NCI-H524 (cell line): ENCODE results near the gene RNF38.

ENCODE experiments used
- DNase-seq, 2 experiments: peaks; one replicate each; lab custom pipeline; 2025; lab: John Stamatoyannopoulos, UW

RNF38 gene

DNA sequence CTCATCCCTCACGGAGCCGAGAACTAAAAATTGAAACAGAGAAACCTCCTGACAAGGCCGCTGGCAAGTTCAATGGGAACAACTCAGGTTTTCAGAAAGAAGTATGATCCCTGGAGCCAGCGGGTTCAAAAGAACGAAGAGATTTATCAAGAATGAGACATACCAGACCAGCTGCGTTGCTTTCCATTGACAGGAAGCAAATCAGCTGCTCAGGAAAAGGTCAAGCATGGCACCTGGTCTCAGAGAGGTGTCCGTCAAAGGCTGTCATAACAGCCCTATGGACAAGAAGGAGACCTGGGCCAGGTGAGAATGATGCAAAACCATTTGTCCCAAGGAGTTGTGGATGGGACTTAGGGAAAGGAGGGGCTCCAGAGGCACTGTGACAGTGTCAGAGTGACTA lies 106.9 kb downstream of the RNF38 start:
- no peak for DNase-seq

DNA sequence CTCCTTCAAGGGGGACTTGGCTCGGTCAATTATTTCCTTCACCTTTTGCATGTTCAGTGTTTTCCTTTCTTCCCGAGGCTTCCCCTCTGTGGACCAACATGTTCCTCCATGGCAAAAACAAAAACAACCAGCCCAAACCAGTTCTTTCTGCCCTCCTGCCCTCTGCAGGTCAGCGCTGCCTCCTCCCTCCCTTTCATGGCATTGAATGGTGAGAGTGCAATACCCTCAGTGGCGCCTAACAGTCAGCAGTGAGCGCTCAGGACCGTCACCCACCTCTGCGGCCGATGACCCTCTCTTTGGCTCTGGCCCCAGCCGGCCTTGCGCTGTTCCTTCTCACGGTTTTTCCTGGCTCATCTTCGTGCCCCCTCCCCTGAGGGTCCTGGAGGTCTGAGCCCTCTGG lies 107.4 kb downstream of the RNF38 start:
- DNase-seq: no peak

DNA sequence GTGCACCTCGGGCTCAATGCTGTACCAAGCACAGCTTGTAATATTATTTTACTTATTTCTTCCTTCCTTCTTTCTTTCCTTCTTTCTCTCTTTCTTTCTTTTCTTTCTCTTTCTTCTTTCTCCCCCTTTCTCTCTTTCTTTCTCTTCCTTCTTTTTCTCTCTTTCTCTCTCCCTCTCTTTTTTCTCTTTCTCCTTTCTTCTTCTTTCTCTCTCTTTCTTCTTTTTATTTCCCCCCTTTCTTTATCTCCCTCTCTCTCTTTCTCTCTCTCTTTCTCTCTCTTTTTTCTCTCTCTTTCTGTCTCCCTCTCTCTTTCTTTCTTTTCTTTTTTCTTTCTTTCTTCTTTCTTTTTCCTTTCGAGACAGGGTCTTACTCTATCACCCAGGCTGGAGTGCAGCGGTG lies 109.1 kb downstream of the RNF38 start:
- no peak for DNase-seq

DNA sequence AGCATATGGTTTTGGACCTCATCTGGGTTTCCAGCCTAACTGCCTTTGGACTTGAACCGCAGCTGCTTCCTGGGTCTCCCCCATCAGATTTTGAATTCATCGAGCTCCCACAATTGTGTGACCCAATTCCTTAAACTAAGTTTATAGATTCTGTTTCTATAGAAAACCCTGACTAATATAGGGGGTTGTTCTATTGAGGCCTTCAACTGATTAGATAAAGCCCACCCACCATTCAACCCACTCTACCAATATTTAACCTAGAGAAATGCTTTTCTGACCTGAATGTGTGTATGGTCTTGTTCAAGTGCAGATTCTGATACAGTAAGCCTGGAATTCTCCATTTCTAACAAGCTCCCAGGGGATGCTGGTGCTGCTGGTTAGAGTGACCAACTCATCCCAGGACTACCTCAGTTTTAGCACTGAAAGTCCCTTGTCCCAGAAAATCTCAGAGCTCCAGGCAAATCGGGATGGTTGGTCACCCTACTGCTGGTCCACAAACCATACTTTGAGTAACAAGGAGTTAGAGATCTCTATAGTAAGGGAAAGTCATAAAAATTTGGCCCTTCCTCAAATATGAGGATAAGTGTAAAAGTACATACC lies 110.1 kb downstream of the RNF38 start:
- no peak for DNase-seq

DNA sequence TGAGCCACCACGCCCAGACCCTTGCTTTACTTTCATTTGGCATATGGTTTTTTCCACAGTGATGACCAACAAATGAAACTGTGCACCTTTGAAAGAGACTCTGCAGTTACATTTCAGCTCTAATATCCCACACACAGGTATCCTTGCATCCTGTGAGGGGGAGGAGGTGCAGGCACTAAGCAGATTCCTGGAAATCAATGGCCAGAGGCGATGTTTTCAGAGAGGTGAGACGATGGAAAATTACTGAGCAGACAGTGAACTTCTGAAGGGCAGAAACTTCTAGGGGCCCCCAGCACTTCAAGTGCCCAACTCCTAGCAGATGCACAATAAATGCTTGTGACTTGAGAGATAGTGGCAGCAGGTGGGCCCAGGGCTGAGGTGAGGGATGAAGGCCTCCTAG lies 112.0 kb downstream of the RNF38 start:
- no peak for DNase-seq
